ENCODE measurements around the gene ACTN1. TPM values are rescaled to one million over a fixed set of nuclear protein-coding genes. Genes with fewer than 3 reads are reported as not detected.

ACTN1 gene
- total and polyA plus RNA-seq, 11 donors = 48.4 to 252 (median 104) TPM

DNA sequence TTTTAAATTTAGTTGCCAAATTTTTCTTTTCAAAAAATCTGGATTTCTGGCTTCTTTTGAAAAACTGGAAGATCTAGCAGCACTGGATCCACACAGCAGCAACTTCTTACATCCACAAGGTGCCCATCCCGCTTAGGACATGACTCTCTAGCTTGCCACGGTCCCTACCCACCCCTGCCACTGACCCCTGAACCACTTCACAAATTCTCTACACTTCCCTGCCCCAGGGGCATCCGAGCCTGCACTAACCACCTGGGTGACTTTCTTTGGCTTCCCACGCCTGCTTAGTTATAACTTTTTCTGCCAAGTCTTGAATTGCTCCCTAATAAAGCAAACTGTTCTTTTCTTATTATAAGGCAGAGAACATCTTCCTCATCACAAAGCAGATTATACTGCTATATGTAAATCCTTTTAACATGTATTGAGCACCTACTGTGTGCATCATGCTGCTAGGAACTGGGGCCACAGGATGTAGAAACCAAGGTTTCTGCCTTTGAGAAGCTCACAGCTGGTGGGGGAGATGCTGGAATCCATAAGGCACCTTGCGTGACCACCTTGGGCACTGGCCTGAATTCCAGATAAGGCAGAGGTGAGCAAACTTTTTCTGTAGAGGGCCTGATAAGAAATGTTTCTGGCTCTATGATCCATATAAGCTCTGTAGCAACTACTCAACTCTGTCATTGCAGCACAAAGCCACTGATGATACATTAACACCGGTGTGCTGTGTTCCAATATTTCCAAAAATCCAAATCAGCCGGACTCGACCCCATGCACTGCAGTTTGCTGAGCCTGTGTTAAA is 59.8 kb downstream of the ACTN1 start:
- H3K36me3 ChIP-seq = peaks cover 0 to 80% (median 54%) of the 10 kb centered on the region in 9 donors
- H3K4me1 ChIP-seq = peaks cover 7 to 43% (median 25%) of the 10 kb centered on the region in 12 donors
- H3K27me3 ChIP-seq = no peaks in the 10 kb centered on the region
- 93 to 95% (median 95%) methylated on average over 8 of the region's 8 CpGs for WGBS, 4 donors
- ATAC-seq (no peak), DNase-seq (no peak)
- intact Hi-C loops (cut with DNase I) = loop anchor here in 2 of 10 donors (5.0 to 10.0 kb wide), 2 partner anchors 55 to 173 kb away; partner anchors contain the start of gene ACTN1 (in 1 of the 2)
- H3K4me3 ChIP-seq = no peak overlapping the region
- no peaks in the 10 kb centered on the region for H3K9me3 ChIP-seq
- TF ChIP-seq POLR2A (IDR thresholded peaks at IDR 0.05) = no peak
- TF ChIP-seq, protein P1, sequence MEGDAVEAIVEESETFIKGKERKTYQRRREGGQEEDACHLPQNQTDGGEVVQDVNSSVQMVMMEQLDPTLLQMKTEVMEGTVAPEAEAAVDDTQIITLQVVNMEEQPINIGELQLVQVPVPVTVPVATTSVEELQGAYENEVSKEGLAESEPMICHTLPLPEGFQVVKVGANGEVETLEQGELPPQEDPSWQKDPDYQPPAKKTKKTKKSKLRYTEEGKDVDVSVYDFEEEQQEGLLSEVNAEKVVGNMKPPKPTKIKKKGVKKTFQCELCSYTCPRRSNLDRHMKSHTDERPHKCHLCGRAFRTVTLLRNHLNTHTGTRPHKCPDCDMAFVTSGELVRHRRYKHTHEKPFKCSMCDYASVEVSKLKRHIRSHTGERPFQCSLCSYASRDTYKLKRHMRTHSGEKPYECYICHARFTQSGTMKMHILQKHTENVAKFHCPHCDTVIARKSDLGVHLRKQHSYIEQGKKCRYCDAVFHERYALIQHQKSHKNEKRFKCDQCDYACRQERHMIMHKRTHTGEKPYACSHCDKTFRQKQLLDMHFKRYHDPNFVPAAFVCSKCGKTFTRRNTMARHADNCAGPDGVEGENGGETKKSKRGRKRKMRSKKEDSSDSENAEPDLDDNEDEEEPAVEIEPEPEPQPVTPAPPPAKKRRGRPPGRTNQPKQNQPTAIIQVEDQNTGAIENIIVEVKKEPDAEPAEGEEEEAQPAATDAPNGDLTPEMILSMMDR (IDR thresholded peaks at IDR 0.05) = no peak
- H3K27ac ChIP-seq = peak overlapping the region in 2 of 12 donors; percentile 9 to 98

DNA sequence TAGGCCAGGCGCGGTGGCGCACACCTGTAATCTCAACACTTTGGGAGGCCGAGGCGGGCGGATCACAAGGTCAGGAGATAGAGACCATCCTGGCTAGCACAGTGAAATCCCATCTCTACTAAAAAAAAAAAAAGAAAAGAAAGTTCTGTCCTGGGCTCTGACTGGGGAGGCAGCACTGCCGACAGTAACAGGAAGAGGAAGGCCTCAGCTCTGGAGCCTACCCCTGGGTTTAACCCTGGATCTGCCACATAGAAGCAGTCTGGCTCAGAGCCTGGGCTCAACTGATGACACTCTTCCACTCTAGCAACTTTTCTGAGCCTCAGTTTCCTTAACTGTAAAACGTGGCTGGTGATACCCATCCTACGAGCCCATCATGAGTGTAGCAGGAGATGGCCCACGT is 60.5 kb downstream of the ACTN1 start:
- Histone ChIP-seq H3K27me3 (no peaks in the 10 kb centered on the region), H3K9me3 (no peaks in the 10 kb centered on the region), H3K4me1 (peaks cover 7 to 41% (median 23%) of the 10 kb centered on the region in 12 donors), H3K36me3 (peaks cover 0 to 75% (median 51%) of the 10 kb centered on the region in 9 donors), H3K4me3 (no peak overlapping the region), H3K27ac (peak overlapping the region in 1 of 12 donors; percentile 98)
- WGBS, 4 donors = 91 to 96% (median 92%) methylated on average over 10 of the region's 10 CpGs
- no peak for ATAC-seq
- DNase-seq = no peak
- intact Hi-C loops (cut with DNase I) = loop anchor here in 2 of 10 donors (5.0 to 10.0 kb wide), 2 partner anchors 56 to 174 kb away; partner anchors contain the start of gene ACTN1 (in 1 of the 2)
- TF ChIP-seq, protein P1 (IDR thresholded peaks at IDR 0.05) = no peak
- TF ChIP-seq POLR2A (IDR thresholded peaks at IDR 0.05) = no peak

DNA sequence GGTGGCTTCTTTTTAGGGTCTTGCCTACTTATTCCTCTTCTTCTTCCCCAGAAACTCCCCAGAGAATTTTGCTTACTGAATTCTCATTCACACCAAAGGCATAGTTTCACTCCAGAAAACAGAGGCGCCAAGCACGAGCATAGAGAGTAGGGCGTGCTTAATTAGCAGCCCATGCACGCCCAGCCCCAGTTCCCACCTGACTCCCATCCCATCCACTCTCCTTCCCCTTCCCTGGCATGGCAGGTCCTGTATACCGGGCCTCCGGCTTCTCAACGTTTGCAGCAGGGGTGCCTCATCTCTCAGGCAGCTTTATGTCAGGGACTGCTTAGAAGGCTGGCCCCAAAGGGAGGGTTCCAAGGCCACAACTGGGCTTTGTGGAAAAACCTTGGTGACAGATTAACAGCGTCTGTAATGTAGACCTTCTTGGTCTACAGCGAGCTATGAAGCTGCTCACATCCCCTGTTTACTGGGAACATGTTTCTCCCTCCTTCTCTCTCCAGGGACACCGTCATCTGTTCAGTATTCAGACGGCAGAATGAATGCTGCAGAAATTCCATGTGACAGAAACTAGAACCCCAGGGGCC is 62.7 kb downstream of the ACTN1 start:
- 76 to 92% (median 83%) methylated on average over 11 of the region's 11 CpGs for WGBS, 4 donors
- DNase-seq (no peak), ATAC-seq (no peak)
- Histone ChIP-seq H3K36me3 (peaks cover 0 to 66% (median 53%) of the 10 kb centered on the region in 9 donors), H3K9me3 (no peaks in the 10 kb centered on the region), H3K4me1 (peaks cover 0 to 41% (median 11%) of the 10 kb centered on the region in 12 donors), H3K27ac (peak overlapping the region in 1 of 12 donors; percentile 98), H3K4me3 (no peak overlapping the region), H3K27me3 (no peaks in the 10 kb centered on the region)
- TF ChIP-seq, protein P1 (IDR thresholded peaks at IDR 0.05) = no peak
- TF ChIP-seq POLR2A (IDR thresholded peaks at IDR 0.05) = no peak
- intact Hi-C loops (cut with DNase I) = loop anchor here in 2 of 10 donors (5.0 to 10.0 kb wide), 2 partner anchors 58 to 176 kb away; partner anchors contain the start of gene ACTN1 (in 1 of the 2)

DNA sequence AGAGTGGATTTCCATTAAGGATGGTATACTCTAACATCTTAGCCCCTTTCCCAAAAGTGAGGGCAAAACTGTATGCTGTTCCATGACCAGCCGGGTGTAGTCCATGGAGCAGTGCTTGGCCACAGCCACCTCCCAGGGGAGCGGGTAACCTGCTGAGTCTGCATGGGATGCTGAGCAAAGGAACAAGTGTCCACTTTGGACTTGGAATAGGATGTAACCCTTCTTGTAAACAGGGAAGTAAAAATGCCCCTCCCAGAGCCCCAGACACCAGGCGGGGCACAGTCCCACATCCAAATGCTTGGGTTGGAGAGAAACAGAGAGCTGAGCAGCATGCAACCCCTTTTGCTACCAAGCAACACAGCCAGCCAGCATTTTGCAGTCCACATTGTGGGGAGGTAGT is 65.6 kb downstream of the ACTN1 start:
- DNase-seq (no peak), ATAC-seq (peak in 1 of 4 donors; percentile 14)
- H3K27me3 ChIP-seq = no peaks in the 10 kb centered on the region
- H3K4me3 ChIP-seq = no peak overlapping the region
- 91 to 96% (median 93%) methylated on average over 3 of the region's 3 CpGs for WGBS, 4 donors
- peaks cover 0 to 71% (median 58%) of the 10 kb centered on the region in 9 donors for H3K36me3 ChIP-seq
- TF ChIP-seq, protein P1 (IDR thresholded peaks at IDR 0.05) = no peak
- TF ChIP-seq POLR2A (IDR thresholded peaks at IDR 0.05) = no peak
- intact Hi-C loops (cut with DNase I) = loop anchor here (2.0 to 10.0 kb wide), 10 partner anchors 61 to 194 kb away; partner anchors contain the start of gene ACTN1 (in 5 of the 10)
- H3K9me3 ChIP-seq = no peaks in the 10 kb centered on the region
- peak overlapping the region in 2 of 12 donors; percentile 16 to 98 for H3K27ac ChIP-seq
- peaks cover 0 to 35% (median 8%) of the 10 kb centered on the region in 12 donors for H3K4me1 ChIP-seq
